Ishikawa (cell line): ENCODE results near the gene ADGRF4.

ENCODE experiments used
- CEBPB ChIP-seq: IDR thresholded peaks from 2 replicates; pipeline ENCODE4 v1.6.1; 2012
- CREB1 ChIP-seq: IDR thresholded peaks from 2 replicates; pipeline ENCODE4 v1.6.1; 2012; ENCODE audit warnings: low read depth
- EGR1 ChIP-seq: IDR thresholded peaks from 2 replicates; pipeline ENCODE4 v1.6.1; 2012
- EP300 ChIP-seq: IDR thresholded peaks from 2 replicates; pipeline ENCODE4 v1.6.1; 2012; ENCODE audit warnings: borderline replicate concordance
- FOXM1 ChIP-seq: IDR thresholded peaks from 2 replicates; pipeline ENCODE4 v1.6.1; 2012; ENCODE audit warnings: low read depth, borderline replicate concordance
- NFIC ChIP-seq: IDR thresholded peaks from 2 replicates; pipeline ENCODE4 v1.6.1; 2012
- RAD21 ChIP-seq: IDR thresholded peaks from 2 replicates; pipeline ENCODE4 v1.6.1; 2012; ENCODE audit warnings: low read depth
- TAF1 ChIP-seq: IDR thresholded peaks from 2 replicates; pipeline ENCODE4 v1.6.1; 2012; ENCODE audit warnings: low read depth, mild to moderate bottlenecking
- TCF12 ChIP-seq: IDR thresholded peaks from 2 replicates; pipeline ENCODE4 v1.6.1; 2012; ENCODE audit warnings: low read depth
- TEAD4 ChIP-seq: IDR thresholded peaks from 2 replicates; pipeline ENCODE4 v1.6.1; 2012
- YY1 ChIP-seq: IDR thresholded peaks from 2 replicates; pipeline ENCODE4 v1.6.1; 2012; ENCODE audit warnings: low read depth
- ZBTB7A ChIP-seq: IDR thresholded peaks from 2 replicates; pipeline ENCODE4 v1.6.1; 2012; ENCODE audit warnings: low read depth
- TF ChIP-seq, protein P1 (sequence below): IDR thresholded peaks from 2 replicates; pipeline ENCODE4 v1.6.1; 2012
- TF ChIP-seq, protein P2 (sequence below): IDR thresholded peaks from 2 replicates; pipeline ENCODE4 v1.6.1; 2012
- TF ChIP-seq, protein P3 (sequence below): IDR thresholded peaks from 2 replicates; pipeline ENCODE4 v1.6.1; 2012; ENCODE audit warnings: low read depth, mild to moderate bottlenecking

ADGRF4 gene

DNA sequence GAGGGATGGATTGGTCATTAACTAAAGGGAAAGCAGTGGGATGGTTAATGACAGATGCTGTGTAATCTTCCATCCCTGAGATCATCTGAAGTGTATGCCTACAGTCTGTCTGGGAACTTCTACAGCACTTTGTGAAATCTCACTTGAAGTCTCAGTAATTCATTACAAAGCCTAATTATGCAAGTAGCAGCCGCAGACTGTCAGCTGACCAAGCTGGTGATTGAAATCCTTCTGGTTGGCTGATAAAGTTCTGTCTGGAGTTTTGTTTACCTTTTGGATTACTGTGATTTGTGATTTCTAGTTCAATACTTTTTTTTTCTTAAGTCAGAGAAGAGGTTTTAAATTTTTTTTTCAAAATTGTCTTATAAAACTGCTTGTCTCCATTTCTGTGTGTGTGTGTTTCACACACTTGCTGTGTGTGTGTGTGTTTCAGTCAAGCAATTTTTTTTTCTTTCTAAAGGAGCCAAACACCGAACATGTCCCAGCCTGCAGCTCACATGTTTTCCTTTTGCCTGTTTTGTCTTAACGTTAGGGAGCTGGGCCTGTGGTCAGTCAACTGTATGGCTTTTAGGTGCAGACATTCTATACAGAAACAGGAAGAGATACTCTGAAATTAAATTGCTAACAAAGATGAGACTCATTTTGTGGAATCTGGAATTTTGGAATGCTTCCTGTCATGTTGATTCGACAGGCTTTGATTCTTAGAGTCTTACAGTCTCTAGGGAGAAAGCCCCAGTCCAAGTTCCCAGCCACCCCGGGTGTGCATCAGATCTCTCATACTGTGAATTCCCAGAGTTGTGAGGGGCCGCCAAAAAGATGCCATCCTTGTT lies 28.5 kb upstream of the ADGRF4 start:
- TF ChIP-seq NFIC (no peak), EGR1 (no peak), CREB1 (no peak), EP300 (no peak), ZBTB7A (no peak), TEAD4 (no peak), TAF1 (no peak)

DNA sequence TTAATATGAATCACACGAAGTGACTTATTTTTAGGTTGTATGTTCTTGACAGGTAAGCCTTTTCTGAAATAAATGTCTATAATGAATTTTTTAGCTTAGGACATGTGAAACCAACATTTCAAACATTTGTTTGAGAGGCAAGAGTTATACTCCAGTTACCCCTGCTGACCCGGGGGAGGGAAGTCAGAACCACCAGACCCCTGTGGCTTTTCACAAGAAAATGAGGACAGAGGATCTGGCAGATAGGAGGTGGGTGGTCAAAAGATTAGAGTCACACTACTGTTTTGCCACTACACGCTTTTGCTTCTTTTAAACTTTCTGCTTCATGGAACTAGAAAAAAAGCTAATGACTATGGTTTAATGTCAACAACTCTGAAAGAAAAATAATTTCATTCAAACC lies 27.5 kb upstream of the ADGRF4 start:
- TF ChIP-seq TAF1 (no peak), ZBTB7A (no peak), TEAD4 (no peak), YY1 (no peak), RAD21 (no peak), TCF12 (no peak), EGR1 (no peak), NFIC (no peak)
- TF ChIP-seq, protein P1, sequence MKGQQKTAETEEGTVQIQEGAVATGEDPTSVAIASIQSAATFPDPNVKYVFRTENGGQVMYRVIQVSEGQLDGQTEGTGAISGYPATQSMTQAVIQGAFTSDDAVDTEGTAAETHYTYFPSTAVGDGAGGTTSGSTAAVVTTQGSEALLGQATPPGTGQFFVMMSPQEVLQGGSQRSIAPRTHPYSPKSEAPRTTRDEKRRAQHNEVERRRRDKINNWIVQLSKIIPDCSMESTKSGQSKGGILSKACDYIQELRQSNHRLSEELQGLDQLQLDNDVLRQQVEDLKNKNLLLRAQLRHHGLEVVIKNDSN = no peak
- TF ChIP-seq, protein P2, sequence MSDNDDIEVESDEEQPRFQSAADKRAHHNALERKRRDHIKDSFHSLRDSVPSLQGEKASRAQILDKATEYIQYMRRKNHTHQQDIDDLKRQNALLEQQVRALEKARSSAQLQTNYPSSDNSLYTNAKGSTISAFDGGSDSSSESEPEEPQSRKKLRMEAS = no peak

DNA sequence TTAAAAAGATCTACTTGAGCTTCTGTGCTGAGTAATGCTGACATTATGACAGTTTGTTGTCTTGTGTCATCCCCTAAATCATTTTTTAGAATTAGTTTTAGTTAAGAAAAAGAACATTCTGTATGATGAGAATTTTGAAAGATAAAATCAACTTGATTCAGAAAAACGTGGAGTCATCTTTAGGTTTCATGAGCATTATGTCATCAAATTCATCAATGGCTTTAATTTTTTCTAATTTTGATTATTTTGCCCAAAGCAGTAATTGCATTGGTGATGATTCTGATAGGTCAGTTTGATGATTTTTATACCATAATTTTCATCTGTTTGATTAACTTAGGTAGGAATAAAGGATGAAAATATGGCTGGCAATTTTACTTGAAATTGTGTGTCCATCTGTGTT lies 26.6 kb upstream of the ADGRF4 start:
- no peak for TF ChIP-seq FOXM1
- no peak for TF ChIP-seq RAD21
- TF ChIP-seq, protein P2 = no peak
- no peak for TF ChIP-seq TCF12
- TF ChIP-seq CEBPB = no peak
- no peak for TF ChIP-seq TAF1

DNA sequence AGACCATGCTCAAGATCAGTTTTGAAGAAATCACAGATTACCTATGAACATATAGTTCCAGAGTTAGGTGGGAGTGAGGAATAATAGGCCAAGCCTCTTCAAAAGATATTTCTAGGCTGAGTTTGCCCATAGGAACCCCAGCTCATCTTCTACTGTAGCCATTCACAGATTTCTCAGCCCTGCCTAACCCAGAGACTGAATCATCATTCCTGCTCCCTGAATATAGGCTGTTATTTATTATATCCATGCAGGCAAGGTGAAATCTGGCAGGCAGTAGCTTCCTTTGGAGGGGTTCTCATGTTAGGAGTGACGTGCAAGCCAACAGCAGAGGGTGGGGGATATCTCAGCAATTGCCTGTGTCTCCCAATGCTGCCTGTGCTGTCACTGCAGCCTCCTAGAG lies 25.6 kb upstream of the ADGRF4 start:
- TF ChIP-seq TCF12 (no peak), TAF1 (no peak), EP300 (no peak), RAD21 (no peak), NFIC (no peak), CREB1 (no peak), TEAD4 (no peak), YY1 (no peak)
- TF ChIP-seq, protein P3, sequence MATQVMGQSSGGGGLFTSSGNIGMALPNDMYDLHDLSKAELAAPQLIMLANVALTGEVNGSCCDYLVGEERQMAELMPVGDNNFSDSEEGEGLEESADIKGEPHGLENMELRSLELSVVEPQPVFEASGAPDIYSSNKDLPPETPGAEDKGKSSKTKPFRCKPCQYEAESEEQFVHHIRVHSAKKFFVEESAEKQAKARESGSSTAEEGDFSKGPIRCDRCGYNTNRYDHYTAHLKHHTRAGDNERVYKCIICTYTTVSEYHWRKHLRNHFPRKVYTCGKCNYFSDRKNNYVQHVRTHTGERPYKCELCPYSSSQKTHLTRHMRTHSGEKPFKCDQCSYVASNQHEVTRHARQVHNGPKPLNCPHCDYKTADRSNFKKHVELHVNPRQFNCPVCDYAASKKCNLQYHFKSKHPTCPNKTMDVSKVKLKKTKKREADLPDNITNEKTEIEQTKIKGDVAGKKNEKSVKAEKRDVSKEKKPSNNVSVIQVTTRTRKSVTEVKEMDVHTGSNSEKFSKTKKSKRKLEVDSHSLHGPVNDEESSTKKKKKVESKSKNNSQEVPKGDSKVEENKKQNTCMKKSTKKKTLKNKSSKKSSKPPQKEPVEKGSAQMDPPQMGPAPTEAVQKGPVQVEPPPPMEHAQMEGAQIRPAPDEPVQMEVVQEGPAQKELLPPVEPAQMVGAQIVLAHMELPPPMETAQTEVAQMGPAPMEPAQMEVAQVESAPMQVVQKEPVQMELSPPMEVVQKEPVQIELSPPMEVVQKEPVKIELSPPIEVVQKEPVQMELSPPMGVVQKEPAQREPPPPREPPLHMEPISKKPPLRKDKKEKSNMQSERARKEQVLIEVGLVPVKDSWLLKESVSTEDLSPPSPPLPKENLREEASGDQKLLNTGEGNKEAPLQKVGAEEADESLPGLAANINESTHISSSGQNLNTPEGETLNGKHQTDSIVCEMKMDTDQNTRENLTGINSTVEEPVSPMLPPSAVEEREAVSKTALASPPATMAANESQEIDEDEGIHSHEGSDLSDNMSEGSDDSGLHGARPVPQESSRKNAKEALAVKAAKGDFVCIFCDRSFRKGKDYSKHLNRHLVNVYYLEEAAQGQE = no peak
- TF ChIP-seq, protein P1 = no peak

DNA sequence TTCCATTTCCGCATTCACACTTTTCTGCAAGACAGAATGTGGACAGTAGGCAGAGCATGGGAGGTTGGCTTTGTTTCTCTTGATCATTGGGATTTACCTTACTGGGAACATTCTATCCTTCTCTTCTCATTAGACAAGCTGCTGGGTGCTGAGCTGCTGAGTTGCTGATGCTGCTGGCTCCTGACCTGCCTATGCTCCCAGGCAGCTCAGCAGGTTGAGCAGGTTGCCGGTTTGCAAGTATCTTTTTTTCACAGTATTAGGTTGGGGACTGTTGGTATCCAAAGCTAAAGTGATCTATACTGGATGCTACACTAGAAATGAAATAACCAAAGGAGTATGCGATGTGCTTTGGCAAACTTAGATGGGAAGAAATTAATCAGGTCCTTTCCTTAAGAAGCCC lies 23.7 kb upstream of the ADGRF4 start:
- no peak for TF ChIP-seq YY1
- TF ChIP-seq CREB1 = no peak
- no peak for TF ChIP-seq TAF1
- TF ChIP-seq RAD21 = no peak
- no peak for TF ChIP-seq FOXM1
- no peak for TF ChIP-seq EGR1
- no peak for TF ChIP-seq TEAD4
- no peak for TF ChIP-seq TCF12
- TF ChIP-seq, protein P2 = no peak
- TF ChIP-seq EP300 = no peak

DNA sequence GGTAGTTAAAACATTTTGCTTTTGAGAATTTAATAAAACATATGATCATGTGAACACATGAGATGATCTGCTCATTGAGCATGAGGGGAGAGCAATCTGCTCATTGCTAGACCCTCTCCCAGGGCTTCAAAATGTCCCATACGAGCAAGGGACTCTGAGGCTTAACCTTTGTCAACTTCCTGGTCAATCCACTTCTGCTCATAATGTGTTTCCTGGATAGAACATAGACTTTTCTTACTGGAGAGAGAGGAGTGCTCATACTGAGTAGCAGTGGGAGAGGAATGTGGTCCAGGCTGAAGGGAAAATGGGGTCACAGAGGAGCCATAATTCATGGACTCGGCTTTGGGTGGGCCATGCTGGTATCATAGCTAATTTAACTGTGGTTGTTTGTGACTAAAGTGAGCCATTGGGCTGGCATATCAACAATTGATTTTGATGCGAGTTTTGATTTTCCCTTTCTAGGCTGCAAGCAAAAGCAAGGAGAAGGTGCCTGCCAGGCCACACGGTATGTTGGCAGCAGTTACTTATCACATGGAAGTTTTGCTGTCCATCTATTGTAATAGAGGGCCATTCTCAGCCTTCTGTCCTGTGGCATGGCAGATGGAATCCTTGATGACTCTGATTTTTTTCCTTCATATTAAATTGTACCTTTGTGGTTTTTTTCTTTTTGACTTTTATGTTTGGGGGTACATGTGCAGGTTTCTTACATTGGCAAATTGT lies 20.8 kb upstream of the ADGRF4 start:
- TF ChIP-seq EGR1 (no peak), TEAD4 (no peak), CEBPB (no peak), RAD21 (no peak), ZBTB7A (no peak), FOXM1 (no peak)
- TF ChIP-seq, protein P3 = no peak
